B cell (primary cell): ENCODE measurements around the gene ESYT1. TPM values are rescaled to one million over a fixed set of nuclear protein-coding genes. Genes with fewer than 3 reads are reported as not detected.

ENCODE experiments used
- ATAC-seq: fragments of 200-7000 bp; cut with Tn5 transposase; one replicate; pipeline ENCODE4 v1.10.0; 2021; ENCODE audit warnings: low read depth, mild to moderate bottlenecking, moderate number of reproducible peaks, moderate library complexity
- CTCF ChIA-PET: fragments of 350-600 bp; sonication (Branson Sonifier 250); formaldehyde crosslinking; loops from one replicate; lab custom pipeline; 2021; ENCODE audit warnings: antibody characterized with exemption, inconsistent platforms; lab: Charles Lee
- POLR2A ChIA-PET: fragments of 350-600 bp; sonication (Branson Sonifier 250); formaldehyde crosslinking; loops from one replicate; lab custom pipeline; 2021; ENCODE audit warnings: antibody characterized with exemption; lab: Charles Lee
- DNase-seq: peaks from one replicate; pipeline ENCODE4 v3.0.0; 2013
- H2AFZ ChIP-seq: 2 replicates; pipeline ENCODE4 v1.6.1; 2012; ENCODE audit warnings: mild to moderate bottlenecking, low read depth, low read length; ENCODE audit not compliant: insufficient read depth, poor library complexity, severe bottlenecking
- H3K27ac ChIP-seq, 2 donors: 1 replicate in 1 of 2; 2 replicates in 1 of 2; pipeline ENCODE4 v1.5.1; 2012 to 2013; ENCODE audit warnings: low read length in 2 of 2, mild to moderate bottlenecking in 2 of 2, moderate library complexity in 1 of 2
- H3K27me3 ChIP-seq, 4 experiments: fragments of 200-600 bp in 1 of 4; sonication (generic) in 1 of 4; replicated peaks in 1 of 4; 1 replicate in 2 of 4; 2 replicates in 2 of 4; pipeline versions ENCODE4 v1.6.1 to v1.7.0; 2013 to 2016; ENCODE audit warnings: low read length in 3 of 4, mild to moderate bottlenecking in 2 of 4, mixed read lengths in 1 of 4, moderate library complexity in 1 of 4; ENCODE audit not compliant: insufficient read depth in 4 of 4, control insufficient read depth in 3 of 4; ENCODE audit errors: control extremely low read depth in 1 of 4
- H3K36me3 ChIP-seq, 2 experiments: replicated peaks in 1 of 2; 1 replicate in 1 of 2; 2 replicates in 1 of 2; pipeline versions ENCODE4 v1.6.1 to v1.7.1; 2013; ENCODE audit warnings: low read length in 1 of 2; ENCODE audit not compliant: insufficient read depth in 2 of 2, control insufficient read depth in 1 of 2; ENCODE audit errors: control extremely low read depth in 1 of 2, extremely low read depth in 1 of 2
- H3K4me1 ChIP-seq, 2 donors: fragments of 200-600 bp in 1 of 2; sonication (generic) in 1 of 2; 1 replicate in 1 of 2; 2 replicates in 1 of 2; pipeline versions ENCODE4 v1.5.1 to v1.6.1; 2013 to 2017; ENCODE audit warnings: low read length in 2 of 2; ENCODE audit not compliant: control insufficient read depth in 2 of 2, insufficient read depth in 2 of 2
- H3K4me2 ChIP-seq: replicated peaks from 2 replicates; pipeline ENCODE3; 2012; ENCODE audit warnings: mild to moderate bottlenecking, low read depth, low read length; ENCODE audit not compliant: poor library complexity, severe bottlenecking
- H3K4me3 ChIP-seq, 5 experiments: fragments of 200-600 bp in 1 of 5; sonication (generic) in 1 of 5; 1 replicate in 3 of 5; 2 replicates in 2 of 5; pipeline versions ENCODE4 v1.5.1 to v1.7.0; 2011 to 2016; ENCODE audit warnings: low read length in 4 of 5, mild to moderate bottlenecking in 4 of 5, low read depth in 2 of 5, control low read depth in 1 of 5, moderate library complexity in 1 of 5; ENCODE audit not compliant: insufficient read depth in 1 of 5; ENCODE audit errors: control extremely low read depth in 1 of 5, extremely low read depth in 1 of 5
- H3K79me2 ChIP-seq: fragments of 200-600 bp; sonication (generic); one replicate; pipeline ENCODE4 v1.6.0; 2016; ENCODE audit warnings: low read length; ENCODE audit not compliant: control insufficient read depth, insufficient read depth
- H3K9ac ChIP-seq: fragments of 200-600 bp; sonication (generic); 2 replicates; pipeline ENCODE4 v1.6.1; 2017; ENCODE audit warnings: mild to moderate bottlenecking, low read length, moderate library complexity
- H3K9me3 ChIP-seq, 3 donors: one replicate each; pipeline versions ENCODE4 v1.6.1 to v1.7.1; 2013; ENCODE audit warnings: low read length in 2 of 3; ENCODE audit not compliant: control insufficient read depth in 2 of 3, insufficient read depth in 1 of 3; ENCODE audit errors: control extremely low read depth in 1 of 3
- H4K20me1 ChIP-seq: 2 replicates; pipeline ENCODE4 v1.6.0; 2012; ENCODE audit warnings: mild to moderate bottlenecking, low read length; ENCODE audit not compliant: insufficient read depth, control insufficient read depth, poor library complexity, severe bottlenecking
- H3K27ac Mint-ChIP-seq: one replicate; pipeline ENCODE4 v1.8.0; 2021; ENCODE audit warnings: mixed read lengths
- H3K27me3 Mint-ChIP-seq: one replicate; pipeline ENCODE4 v1.8.0; 2021; ENCODE audit warnings: mixed read lengths
- H3K4me1 Mint-ChIP-seq: one replicate; pipeline ENCODE4 v1.8.0; 2021; ENCODE audit warnings: mixed read lengths
- H3K4me3 Mint-ChIP-seq: one replicate; pipeline ENCODE4 v1.8.0; 2021; ENCODE audit warnings: mixed read lengths
- H3K9me3 Mint-ChIP-seq: one replicate; pipeline ENCODE4 v1.8.0; 2022; ENCODE audit warnings: mixed read lengths; ENCODE audit not compliant: insufficient read depth
- EZH2 ChIP-seq: IDR thresholded peaks from 2 replicates; pipeline ENCODE4 v1.6.1; 2012; ENCODE audit warnings: borderline replicate concordance, low read depth, mild to moderate bottlenecking, moderate library complexity, low read length; ENCODE audit not compliant: insufficient read depth, poor library complexity, severe bottlenecking
- whole genome bisulfite sequencing: methylation state at CpG from one replicate; pipeline ENCODE4 v1.1.5; 2013; ENCODE audit warnings: missing lambda C conversion rate; ENCODE audit not compliant: insufficient coverage; 5-methylcytosine and 5-hydroxymethylcytosine counted together
- intact Hi-C: fragments of 100-400 bp; cut with micrococcal nuclease; formaldehyde crosslinking; loops from one replicate; pipeline ENCODE4 v1.10.0; 2022
- polyA plus RNA-seq: library from polyadenylated mRNA; depleted of rRNA; stranded (reverse); fragments of >200 nt; gene quantifications from 2 replicates; pipeline ENCODE4 v1.2.3, GENCODE V29; 2012
- total RNA-seq, 2 donors: library from RNA; stranded (reverse); fragments of 120-200 nt in 1 of 2; gene quantifications; 1 replicate in 1 of 2; 2 replicates in 1 of 2; pipeline versions ENCODE4 v1.2.3 to v1.2.4, GENCODE V29; 2013 to 2022
- TF ChIP-seq, protein P1 (sequence below): fragments of 200-600 bp; IDR thresholded peaks from one replicate; pipeline ENCODE4 v1.8.0; 2022; ENCODE audit warnings: antibody characterized with exemption, mild to moderate bottlenecking

ESYT1 gene
- total and polyA plus RNA-seq, 2 donors (not counting 1 experiment from before 2014, with no cell fraction given) = 154 to 162 TPM

DNA sequence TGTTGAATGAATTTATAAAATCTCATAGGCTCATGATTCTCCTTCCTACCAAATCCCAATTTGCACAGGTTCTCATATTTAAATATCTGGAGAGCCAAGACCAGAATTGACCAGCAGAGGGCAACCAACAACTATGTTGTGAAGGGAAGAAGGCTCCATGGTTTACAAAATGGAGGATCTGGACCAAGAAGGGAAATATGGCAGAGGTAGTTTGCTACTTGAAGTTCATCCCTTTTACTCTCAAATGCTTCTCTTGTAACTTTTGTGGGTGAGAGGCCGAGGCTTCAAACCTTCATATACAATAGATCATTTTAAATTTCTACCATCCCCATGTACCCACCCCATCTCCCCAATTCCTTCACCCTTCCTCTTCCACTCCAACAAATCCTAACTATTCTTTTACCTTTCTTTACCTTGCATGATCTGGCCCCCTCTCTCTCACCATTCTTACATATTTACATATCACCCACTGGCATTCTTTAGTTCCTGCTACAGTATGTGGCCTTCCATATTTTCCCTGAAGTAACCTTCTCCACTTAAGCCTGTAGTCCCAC, 65.0 kb downstream of the ESYT1 start:
- peaks cover 11% of the 10 kb centered on the region for H3K79me2 ChIP-seq
- no peak overlapping the region for H3K9ac ChIP-seq
- H3K27ac ChIP-seq = no peak overlapping the region
- ChIA-PET POLR2A (interaction anchor here (0.8 to 1.2 kb wide), 2 partner anchors 15 to 29 kb away, joined by 3 to 6 read pairs; partner anchors contain the start of gene RNF41), CTCF (interaction anchor here (0.9 to 6.7 kb wide), 14 partner anchors 8 to 454 kb away, joined by 3 to 247 read pairs (median 10); partner anchors contain the start of genes ANKRD52, ESYT1, NABP2 and RNF41)
- Mint-ChIP-seq H3K4me1 (peaks cover 34% of the 10 kb centered on the region), H3K9me3 (no peaks in the 10 kb centered on the region), H3K27ac (peak overlapping the region; percentile 50), H3K4me3 (peak overlapping the region; percentile 27), H3K27me3 (no peaks in the 10 kb centered on the region)
- H3K4me1 ChIP-seq = peaks cover 10 to 23% of the 10 kb centered on the region in 2 donors
- ATAC-seq (no peak), DNase-seq (peak; percentile 86)
- peak overlapping the region; percentile 81 for H2AFZ ChIP-seq
- WGBS = 71% methylated on average over 1 of the region's 1 CpG
- no peaks in the 10 kb centered on the region for H4K20me1 ChIP-seq
- TF ChIP-seq, protein P1, sequence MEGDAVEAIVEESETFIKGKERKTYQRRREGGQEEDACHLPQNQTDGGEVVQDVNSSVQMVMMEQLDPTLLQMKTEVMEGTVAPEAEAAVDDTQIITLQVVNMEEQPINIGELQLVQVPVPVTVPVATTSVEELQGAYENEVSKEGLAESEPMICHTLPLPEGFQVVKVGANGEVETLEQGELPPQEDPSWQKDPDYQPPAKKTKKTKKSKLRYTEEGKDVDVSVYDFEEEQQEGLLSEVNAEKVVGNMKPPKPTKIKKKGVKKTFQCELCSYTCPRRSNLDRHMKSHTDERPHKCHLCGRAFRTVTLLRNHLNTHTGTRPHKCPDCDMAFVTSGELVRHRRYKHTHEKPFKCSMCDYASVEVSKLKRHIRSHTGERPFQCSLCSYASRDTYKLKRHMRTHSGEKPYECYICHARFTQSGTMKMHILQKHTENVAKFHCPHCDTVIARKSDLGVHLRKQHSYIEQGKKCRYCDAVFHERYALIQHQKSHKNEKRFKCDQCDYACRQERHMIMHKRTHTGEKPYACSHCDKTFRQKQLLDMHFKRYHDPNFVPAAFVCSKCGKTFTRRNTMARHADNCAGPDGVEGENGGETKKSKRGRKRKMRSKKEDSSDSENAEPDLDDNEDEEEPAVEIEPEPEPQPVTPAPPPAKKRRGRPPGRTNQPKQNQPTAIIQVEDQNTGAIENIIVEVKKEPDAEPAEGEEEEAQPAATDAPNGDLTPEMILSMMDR = peak; percentile 87
- no peak for TF ChIP-seq EZH2
- H3K4me3 ChIP-seq = no peak overlapping the region
- intact Hi-C loops = loop anchor here (1.0 to 5.0 kb wide), 9 partner anchors 16 to 308 kb away; partner anchors contain the start of genes ANKRD52, CNPY2, COQ10A and NABP2
- H3K9me3 ChIP-seq = no peaks in the 10 kb centered on the region
- H3K36me3 ChIP-seq = no peaks in the 10 kb centered on the region
- H3K4me2 ChIP-seq = peak overlapping the region; percentile 24
- H3K27me3 ChIP-seq = no peaks in the 10 kb centered on the region

Other genes with a start within 250 kb of the ESYT1 start
- 38.3 and 39.2 TPM in 2 replicates for gene PYM1, start 200.4 kb upstream of the ESYT1 start, total RNA-seq
- gene PYM1, start 200.4 kb upstream of the ESYT1 start, polyA plus RNA-seq = 17.9 and 22.5 TPM in 2 replicates
- 238 and 239 TPM in 2 replicates for gene DGKA, start 197.1 kb upstream of the ESYT1 start, total RNA-seq
- 269 and 302 TPM in 2 replicates for gene DGKA, start 197.1 kb upstream of the ESYT1 start, polyA plus RNA-seq
- gene PMEL, start 162.2 kb upstream of the ESYT1 start, total RNA-seq = 0.32 and 0.90 TPM in 2 replicates
- gene PMEL, start 162.2 kb upstream of the ESYT1 start, polyA plus RNA-seq = 0.13 and 0.46 TPM in 2 replicates
- 32.7 and 32.8 TPM in 2 replicates for gene CDK2, start 161.4 kb upstream of the ESYT1 start, total RNA-seq
- 10.8 and 21.7 TPM in 2 replicates for gene CDK2, start 161.4 kb upstream of the ESYT1 start, polyA plus RNA-seq
- 96.1 and 111 TPM in 2 replicates for gene RAB5B, start 154.2 kb upstream of the ESYT1 start, total RNA-seq
- 34.9 and 42.1 TPM in 2 replicates for gene RAB5B, start 154.2 kb upstream of the ESYT1 start, polyA plus RNA-seq
- gene SUOX, start 131.0 kb upstream of the ESYT1 start, total RNA-seq = 6.3 and 7.5 TPM in 2 replicates
- 3.1 and 3.4 TPM in 2 replicates for gene SUOX, start 131.0 kb upstream of the ESYT1 start, polyA plus RNA-seq
- gene IKZF4, start 107.2 kb upstream of the ESYT1 start, total RNA-seq = 7.6 and 8.9 TPM in 2 replicates
- gene IKZF4, start 107.2 kb upstream of the ESYT1 start, polyA plus RNA-seq = 2.3 and 2.4 TPM in 2 replicates
- 19.4 and 21.0 TPM in 2 replicates for gene RPS26, start 86.3 kb upstream of the ESYT1 start, total RNA-seq
- gene RPS26, start 86.3 kb upstream of the ESYT1 start, polyA plus RNA-seq = 549 and 2,188 TPM in 2 replicates
- gene ERBB3, start 48.1 kb upstream of the ESYT1 start, total RNA-seq = not detected in 2 replicates
- 0.06 and 0.10 TPM in 2 replicates for gene ERBB3, start 48.1 kb upstream of the ESYT1 start, polyA plus RNA-seq
- gene PA2G4, start 23.7 kb upstream of the ESYT1 start, total RNA-seq = 77.3 and 84.6 TPM in 2 replicates
- gene PA2G4, start 23.7 kb upstream of the ESYT1 start, polyA plus RNA-seq = 53.4 and 56.7 TPM in 2 replicates
- gene RPL41, start 11.6 kb upstream of the ESYT1 start, total RNA-seq = 4,341 and 4,738 TPM in 2 replicates
- 8,499 and 10,371 TPM in 2 replicates for gene RPL41, start 11.6 kb upstream of the ESYT1 start, polyA plus RNA-seq
- 21.7 and 25.5 TPM in 2 replicates for gene ZC3H10, start 10.0 kb upstream of the ESYT1 start, total RNA-seq
- gene ZC3H10, start 10.0 kb upstream of the ESYT1 start, polyA plus RNA-seq = 3.3 and 4.7 TPM in 2 replicates
- 23.7 and 25.7 TPM in 2 replicates for gene MYL6B, start 24.3 kb downstream of the ESYT1 start, total RNA-seq
- 18.7 and 27.8 TPM in 2 replicates for gene MYL6B, start 24.3 kb downstream of the ESYT1 start, polyA plus RNA-seq
- 645 and 675 TPM in 2 replicates for gene MYL6, start 30.1 kb downstream of the ESYT1 start, total RNA-seq
- 711 and 892 TPM in 2 replicates for gene MYL6, start 30.1 kb downstream of the ESYT1 start, polyA plus RNA-seq
- gene SMARCC2, start 61.2 kb downstream of the ESYT1 start, total RNA-seq = 195 and 198 TPM in 2 replicates
- gene SMARCC2, start 61.2 kb downstream of the ESYT1 start, polyA plus RNA-seq = 56.3 and 70.4 TPM in 2 replicates
- 129 and 134 TPM in 2 replicates for gene RNF41, start 93.7 kb downstream of the ESYT1 start, total RNA-seq
- gene RNF41, start 93.7 kb downstream of the ESYT1 start, polyA plus RNA-seq = 107 and 113 TPM in 2 replicates
- 12.4 and 14.9 TPM in 2 replicates for gene NABP2, start 96.1 kb downstream of the ESYT1 start, total RNA-seq
- gene NABP2, start 96.1 kb downstream of the ESYT1 start, polyA plus RNA-seq = 13.1 and 16.1 TPM in 2 replicates
- 0.41 and 0.69 TPM in 2 replicates for gene SLC39A5, start 101.8 kb downstream of the ESYT1 start, total RNA-seq
- gene SLC39A5, start 101.8 kb downstream of the ESYT1 start, polyA plus RNA-seq = 0.92 and 0.97 TPM in 2 replicates
- gene ANKRD52, start 130.1 kb downstream of the ESYT1 start, total RNA-seq = 46.5 and 54.6 TPM in 2 replicates
- gene ANKRD52, start 130.1 kb downstream of the ESYT1 start, polyA plus RNA-seq = 16.3 and 17.9 TPM in 2 replicates
- 73.5 and 76.3 TPM in 2 replicates for gene COQ10A, start 138.7 kb downstream of the ESYT1 start, total RNA-seq
- gene COQ10A, start 138.7 kb downstream of the ESYT1 start, polyA plus RNA-seq = 73.6 and 84.5 TPM in 2 replicates
- gene CS, start 172.1 kb downstream of the ESYT1 start, total RNA-seq = 151 and 154 TPM in 2 replicates
- 114 and 157 TPM in 2 replicates for gene CS, start 172.1 kb downstream of the ESYT1 start, polyA plus RNA-seq
- 89.0 and 91.2 TPM in 2 replicates for gene CNPY2, start 187.7 kb downstream of the ESYT1 start, total RNA-seq
- gene CNPY2, start 187.7 kb downstream of the ESYT1 start, polyA plus RNA-seq = 52.9 and 61.9 TPM in 2 replicates
- gene PAN2, start 205.7 kb downstream of the ESYT1 start, total RNA-seq = 216 and 230 TPM in 2 replicates
- 211 and 266 TPM in 2 replicates for gene PAN2, start 205.7 kb downstream of the ESYT1 start, polyA plus RNA-seq
- 18.5 and 20.5 TPM in 2 replicates for gene IL23A, start 210.6 kb downstream of the ESYT1 start, total RNA-seq
- gene IL23A, start 210.6 kb downstream of the ESYT1 start, polyA plus RNA-seq = 24.9 and 32.6 TPM in 2 replicates
- 298 and 309 TPM in 2 replicates for gene STAT2, start 231.8 kb downstream of the ESYT1 start, total RNA-seq
- gene STAT2, start 231.8 kb downstream of the ESYT1 start, polyA plus RNA-seq = 252 and 261 TPM in 2 replicates
- gene APOF, start 234.6 kb downstream of the ESYT1 start, total RNA-seq = not detected in 2 replicates
- not detected in 2 replicates for gene APOF, start 234.6 kb downstream of the ESYT1 start, polyA plus RNA-seq